Ishikawa (cell line): ENCODE measurements around the gene DPYD.

Source experiments
- CEBPB ChIP-seq: IDR thresholded peaks from 2 replicates; pipeline ENCODE4 v1.6.1; 2012
- CREB1 ChIP-seq: IDR thresholded peaks from 2 replicates; pipeline ENCODE4 v1.6.1; 2012; ENCODE audit warnings: low read depth
- EGR1 ChIP-seq: IDR thresholded peaks from 2 replicates; pipeline ENCODE4 v1.6.1; 2012
- EP300 ChIP-seq: IDR thresholded peaks from 2 replicates; pipeline ENCODE4 v1.6.1; 2012; ENCODE audit warnings: borderline replicate concordance
- FOXM1 ChIP-seq: IDR thresholded peaks from 2 replicates; pipeline ENCODE4 v1.6.1; 2012; ENCODE audit warnings: low read depth, borderline replicate concordance
- NFIC ChIP-seq: IDR thresholded peaks from 2 replicates; pipeline ENCODE4 v1.6.1; 2012
- RAD21 ChIP-seq: IDR thresholded peaks from 2 replicates; pipeline ENCODE4 v1.6.1; 2012; ENCODE audit warnings: low read depth
- TAF1 ChIP-seq: IDR thresholded peaks from 2 replicates; pipeline ENCODE4 v1.6.1; 2012; ENCODE audit warnings: low read depth, mild to moderate bottlenecking
- TCF12 ChIP-seq: IDR thresholded peaks from 2 replicates; pipeline ENCODE4 v1.6.1; 2012; ENCODE audit warnings: low read depth
- TEAD4 ChIP-seq: IDR thresholded peaks from 2 replicates; pipeline ENCODE4 v1.6.1; 2012
- YY1 ChIP-seq: IDR thresholded peaks from 2 replicates; pipeline ENCODE4 v1.6.1; 2012; ENCODE audit warnings: low read depth
- ZBTB7A ChIP-seq: IDR thresholded peaks from 2 replicates; pipeline ENCODE4 v1.6.1; 2012; ENCODE audit warnings: low read depth
- TF ChIP-seq, protein P1 (sequence below): IDR thresholded peaks from 2 replicates; pipeline ENCODE4 v1.6.1; 2012; ENCODE audit warnings: low read depth, mild to moderate bottlenecking
- TF ChIP-seq, protein P2 (sequence below): IDR thresholded peaks from 2 replicates; pipeline ENCODE4 v1.6.1; 2012
- TF ChIP-seq, protein P3 (sequence below): IDR thresholded peaks from 2 replicates; pipeline ENCODE4 v1.6.1; 2012

DPYD gene

DNA sequence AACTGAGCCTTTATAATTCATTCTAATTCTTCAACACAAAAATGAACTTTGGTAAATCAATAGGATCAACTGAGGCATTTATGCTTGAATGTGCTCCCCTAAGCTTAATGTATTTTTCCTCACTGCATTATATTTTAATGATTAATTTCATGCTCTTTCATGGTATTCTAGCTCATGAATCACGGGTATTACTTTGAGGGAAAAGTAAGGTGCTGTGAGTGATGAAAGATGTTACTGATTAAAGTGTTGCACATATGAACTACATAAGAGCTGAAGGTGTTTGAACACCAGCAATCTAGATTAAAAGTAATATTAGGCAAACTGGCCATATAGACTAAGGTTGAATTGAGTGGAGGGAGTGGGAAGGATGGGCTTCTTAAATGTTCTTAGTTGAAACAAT, 1.9 kb downstream of the DPYD start:
- TF ChIP-seq, protein P1, sequence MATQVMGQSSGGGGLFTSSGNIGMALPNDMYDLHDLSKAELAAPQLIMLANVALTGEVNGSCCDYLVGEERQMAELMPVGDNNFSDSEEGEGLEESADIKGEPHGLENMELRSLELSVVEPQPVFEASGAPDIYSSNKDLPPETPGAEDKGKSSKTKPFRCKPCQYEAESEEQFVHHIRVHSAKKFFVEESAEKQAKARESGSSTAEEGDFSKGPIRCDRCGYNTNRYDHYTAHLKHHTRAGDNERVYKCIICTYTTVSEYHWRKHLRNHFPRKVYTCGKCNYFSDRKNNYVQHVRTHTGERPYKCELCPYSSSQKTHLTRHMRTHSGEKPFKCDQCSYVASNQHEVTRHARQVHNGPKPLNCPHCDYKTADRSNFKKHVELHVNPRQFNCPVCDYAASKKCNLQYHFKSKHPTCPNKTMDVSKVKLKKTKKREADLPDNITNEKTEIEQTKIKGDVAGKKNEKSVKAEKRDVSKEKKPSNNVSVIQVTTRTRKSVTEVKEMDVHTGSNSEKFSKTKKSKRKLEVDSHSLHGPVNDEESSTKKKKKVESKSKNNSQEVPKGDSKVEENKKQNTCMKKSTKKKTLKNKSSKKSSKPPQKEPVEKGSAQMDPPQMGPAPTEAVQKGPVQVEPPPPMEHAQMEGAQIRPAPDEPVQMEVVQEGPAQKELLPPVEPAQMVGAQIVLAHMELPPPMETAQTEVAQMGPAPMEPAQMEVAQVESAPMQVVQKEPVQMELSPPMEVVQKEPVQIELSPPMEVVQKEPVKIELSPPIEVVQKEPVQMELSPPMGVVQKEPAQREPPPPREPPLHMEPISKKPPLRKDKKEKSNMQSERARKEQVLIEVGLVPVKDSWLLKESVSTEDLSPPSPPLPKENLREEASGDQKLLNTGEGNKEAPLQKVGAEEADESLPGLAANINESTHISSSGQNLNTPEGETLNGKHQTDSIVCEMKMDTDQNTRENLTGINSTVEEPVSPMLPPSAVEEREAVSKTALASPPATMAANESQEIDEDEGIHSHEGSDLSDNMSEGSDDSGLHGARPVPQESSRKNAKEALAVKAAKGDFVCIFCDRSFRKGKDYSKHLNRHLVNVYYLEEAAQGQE: no peak
- no peak for TF ChIP-seq CEBPB
- TF ChIP-seq FOXM1: no peak
- TF ChIP-seq YY1: no peak
- TF ChIP-seq ZBTB7A: no peak
- no peak for TF ChIP-seq EGR1
- no peak for TF ChIP-seq NFIC
- no peak for TF ChIP-seq RAD21
- TF ChIP-seq TCF12: no peak
- TF ChIP-seq CREB1: no peak
- TF ChIP-seq EP300: no peak

DNA sequence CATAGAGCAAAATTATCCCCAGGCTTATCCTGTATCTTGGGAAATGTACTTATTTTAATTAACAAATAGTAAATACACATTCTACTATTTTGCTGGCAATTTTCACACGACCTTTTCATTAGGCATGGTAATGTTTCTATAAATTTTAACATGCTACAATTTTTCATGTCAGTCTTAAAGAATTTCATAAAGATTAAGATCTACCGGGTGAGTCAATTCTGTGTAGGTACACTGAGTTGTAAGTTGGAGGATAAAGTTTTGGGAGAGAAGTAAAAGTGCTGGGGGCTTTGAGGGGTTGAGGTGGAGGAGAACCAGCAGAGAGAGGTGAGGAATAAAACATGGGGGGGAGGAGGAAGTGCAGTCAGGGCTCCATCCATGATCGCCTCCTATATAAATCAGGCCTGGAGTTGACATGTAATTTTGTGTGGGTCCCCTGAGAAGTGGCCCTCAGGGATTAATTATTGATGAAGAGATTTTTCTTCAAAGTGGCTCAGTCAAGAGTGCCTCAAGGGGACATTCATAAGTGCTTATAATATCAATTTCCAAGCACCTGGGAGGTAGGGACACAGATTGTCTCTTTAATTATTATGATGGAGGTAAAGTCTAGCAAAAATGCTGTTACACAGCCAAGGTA, 7.2 kb downstream of the DPYD start:
- TF ChIP-seq CEBPB (no peak), TCF12 (no peak), RAD21 (no peak), TEAD4 (no peak), NFIC (no peak), EGR1 (no peak), TAF1 (no peak), YY1 (no peak)
- TF ChIP-seq, protein P1: no peak

DNA sequence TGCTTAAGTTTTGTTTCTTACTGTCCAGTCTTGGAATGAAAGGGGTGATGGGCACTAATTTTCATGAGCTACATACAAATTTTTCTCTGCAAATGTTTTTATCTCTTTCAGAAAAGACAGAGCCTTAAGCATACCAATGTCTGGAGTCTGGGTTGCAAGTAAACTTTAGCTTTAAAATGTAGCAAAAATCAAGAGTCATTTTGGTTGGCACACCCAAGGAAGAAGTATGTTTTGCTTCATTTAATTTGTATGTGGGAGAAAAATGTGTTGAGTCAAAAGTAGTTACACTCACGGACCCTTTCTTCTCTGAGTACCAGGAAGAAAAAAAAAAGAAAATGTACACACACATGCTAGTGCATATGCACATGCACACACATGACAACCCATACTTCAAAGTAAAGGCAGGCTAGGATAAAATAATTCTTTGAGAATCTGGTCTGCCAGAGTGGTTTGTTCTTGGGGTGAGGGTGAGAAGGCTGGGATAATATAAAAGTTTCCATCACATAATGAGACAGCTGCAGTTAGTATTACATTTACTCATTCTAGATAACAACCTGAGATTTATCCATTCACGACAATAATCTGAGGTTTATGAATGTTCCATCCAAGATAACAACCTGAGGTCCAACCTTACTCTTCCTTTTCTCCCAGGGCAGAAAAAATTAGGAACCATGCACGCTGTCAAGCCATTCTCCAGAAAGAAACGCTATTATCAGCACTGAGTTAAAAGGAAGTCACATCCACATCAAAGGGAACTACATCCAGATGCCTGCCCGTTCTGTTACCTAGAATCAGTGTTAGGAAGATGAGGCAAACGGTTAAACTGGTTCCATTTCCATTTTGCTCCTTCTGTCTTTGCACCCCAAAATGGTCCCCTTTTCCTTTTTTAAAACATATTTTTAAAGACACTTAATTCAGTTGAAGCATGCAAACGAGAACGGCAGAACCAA, 9.3 kb downstream of the DPYD start:
- TF ChIP-seq, protein P2, sequence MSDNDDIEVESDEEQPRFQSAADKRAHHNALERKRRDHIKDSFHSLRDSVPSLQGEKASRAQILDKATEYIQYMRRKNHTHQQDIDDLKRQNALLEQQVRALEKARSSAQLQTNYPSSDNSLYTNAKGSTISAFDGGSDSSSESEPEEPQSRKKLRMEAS: no peak
- TF ChIP-seq EGR1 (no peak), YY1 (no peak), NFIC (no peak), RAD21 (no peak), EP300 (no peak), FOXM1 (no peak), CREB1 (no peak), TCF12 (no peak), TAF1 (no peak), CEBPB (no peak)
- TF ChIP-seq, protein P3, sequence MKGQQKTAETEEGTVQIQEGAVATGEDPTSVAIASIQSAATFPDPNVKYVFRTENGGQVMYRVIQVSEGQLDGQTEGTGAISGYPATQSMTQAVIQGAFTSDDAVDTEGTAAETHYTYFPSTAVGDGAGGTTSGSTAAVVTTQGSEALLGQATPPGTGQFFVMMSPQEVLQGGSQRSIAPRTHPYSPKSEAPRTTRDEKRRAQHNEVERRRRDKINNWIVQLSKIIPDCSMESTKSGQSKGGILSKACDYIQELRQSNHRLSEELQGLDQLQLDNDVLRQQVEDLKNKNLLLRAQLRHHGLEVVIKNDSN: no peak
- TF ChIP-seq, protein P1: no peak

DNA sequence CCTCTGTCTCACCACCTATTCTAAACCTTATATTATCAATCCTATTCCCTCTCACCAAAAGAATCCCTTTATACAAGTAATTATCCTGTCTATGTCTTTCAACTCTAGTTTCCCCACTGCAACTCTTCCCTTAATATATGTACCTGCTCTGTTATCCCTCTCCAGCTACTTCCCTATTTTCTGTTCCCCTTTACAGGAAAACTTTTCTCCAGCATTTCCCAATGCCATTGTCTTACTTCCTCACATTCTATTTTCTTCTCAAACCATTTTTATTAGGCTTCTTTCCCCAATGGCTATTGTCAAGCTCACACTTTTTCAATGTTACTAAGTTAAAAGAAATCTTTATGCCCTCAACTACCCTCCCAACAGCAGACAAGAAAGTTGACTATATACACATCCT, 11.6 kb downstream of the DPYD start:
- TF ChIP-seq EP300: no peak
- TF ChIP-seq RAD21: no peak
- no peak for TF ChIP-seq YY1
- TF ChIP-seq NFIC: no peak
- TF ChIP-seq, protein P1: no peak
- TF ChIP-seq TAF1: no peak
